AG20443 (cell line): Measurements from ENCODE around the gene SIRPB2.

Experiments
- DNase-seq: peaks from one replicate; pipeline ENCODE4 v3.0.0; 2012; ENCODE audit warnings: low spot score, mixed read lengths

The SIRPB2 gene

DNA sequence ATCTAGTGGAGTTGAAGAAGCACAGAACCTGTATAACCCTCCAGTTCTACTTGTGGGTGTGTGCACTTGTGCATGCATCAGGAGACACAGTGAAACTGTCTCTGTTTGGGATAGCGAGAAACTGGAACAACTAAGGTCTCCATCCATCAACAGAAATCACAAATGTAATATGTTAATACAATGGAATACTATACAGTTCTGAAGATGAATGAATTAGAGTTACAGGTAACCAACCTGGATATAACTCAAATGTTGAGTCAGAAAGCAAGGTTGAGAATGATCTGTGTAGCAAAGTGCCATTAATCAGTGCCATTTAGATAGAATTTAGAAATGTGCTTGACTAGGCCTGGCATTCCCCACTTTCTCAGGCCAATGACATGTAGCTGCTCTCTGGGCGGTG lies 20.0 kb downstream of the SIRPB2 start:
- no peak for DNase-seq

DNA sequence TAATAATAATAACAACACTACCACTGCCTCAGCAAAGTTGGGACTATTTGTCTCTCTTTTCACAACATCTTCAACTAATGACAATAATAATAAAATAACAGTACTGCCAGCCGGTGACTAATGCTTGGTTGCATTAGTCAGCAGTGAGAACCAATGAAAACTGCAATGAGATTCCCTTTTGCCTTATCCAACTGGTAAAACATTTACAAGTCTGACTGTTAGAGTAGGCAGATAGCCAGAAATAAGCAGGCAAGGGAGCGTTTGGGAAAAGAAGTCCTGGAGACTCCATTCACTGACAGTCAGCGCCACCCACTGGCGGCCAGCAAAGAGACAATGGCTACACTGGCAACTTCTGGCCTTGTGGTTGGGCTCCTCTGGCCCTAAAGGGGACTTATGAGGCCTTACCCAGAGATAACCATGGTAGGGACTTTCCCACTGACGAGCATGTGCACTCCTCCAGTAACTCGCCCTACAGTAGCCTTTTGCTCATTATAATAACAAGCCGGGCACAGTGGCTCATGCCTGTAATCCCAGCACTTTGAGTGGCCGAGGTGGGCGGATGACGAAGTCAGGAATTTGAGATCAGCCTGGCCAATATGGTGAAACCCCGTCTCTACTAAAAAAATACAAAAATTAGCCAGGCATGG lies 21.2 kb downstream of the SIRPB2 start:
- DNase-seq: peak; percentile 80

DNA sequence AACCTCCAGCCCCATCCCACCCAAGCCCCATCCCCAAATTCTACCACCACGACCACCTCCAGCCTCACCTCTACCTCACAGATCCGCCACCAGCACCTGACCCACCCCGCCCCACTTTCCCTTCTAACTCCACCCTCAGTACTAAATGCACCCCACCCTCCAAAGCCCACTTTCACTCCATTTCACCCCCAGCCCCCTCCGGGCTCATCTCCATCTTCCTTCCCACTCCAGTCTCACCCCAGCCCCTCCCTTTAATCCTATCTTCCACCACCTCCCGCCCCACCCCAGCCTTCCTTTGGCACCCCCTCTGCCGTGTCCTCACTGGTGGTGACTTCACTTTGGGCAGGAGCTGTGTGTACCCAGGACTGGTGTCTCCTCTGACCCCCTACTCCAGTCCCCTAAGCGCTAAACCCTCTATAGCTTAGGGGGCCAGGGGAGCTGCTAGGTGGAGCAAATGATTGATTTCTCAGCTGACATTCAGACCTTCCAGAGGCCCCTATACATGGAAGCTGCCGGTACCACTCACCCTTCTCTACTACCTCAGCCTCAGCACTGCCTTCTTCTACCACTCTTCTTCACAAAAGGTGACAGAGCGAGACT lies 21.8 kb downstream of the SIRPB2 start:
- no peak for DNase-seq

DNA sequence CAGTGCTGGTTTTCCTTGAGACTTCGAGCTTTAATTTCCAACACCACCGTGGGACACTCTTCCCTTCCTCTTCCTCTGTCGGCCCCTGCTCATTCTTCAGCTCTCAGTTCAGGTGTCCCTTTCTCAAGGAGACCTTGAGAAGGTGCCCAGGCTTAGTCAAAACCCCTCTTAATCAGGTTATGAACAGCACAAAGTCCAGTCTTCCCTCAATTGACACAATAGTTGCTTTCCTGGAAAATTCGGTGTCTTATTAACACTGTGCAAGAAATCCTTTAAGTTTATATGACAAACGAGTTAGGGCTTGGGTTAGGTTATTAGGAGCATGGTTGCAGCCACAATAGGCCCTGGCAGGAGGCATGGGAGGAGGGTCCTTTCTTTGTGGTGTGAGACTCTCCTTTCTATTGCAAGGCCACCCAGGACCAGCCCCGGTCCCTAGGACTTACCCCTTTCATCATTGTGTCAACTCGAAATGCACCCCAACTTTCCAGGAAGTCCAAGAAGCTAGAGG lies 23.0 kb downstream of the SIRPB2 start:
- DNase-seq: no peak

DNA sequence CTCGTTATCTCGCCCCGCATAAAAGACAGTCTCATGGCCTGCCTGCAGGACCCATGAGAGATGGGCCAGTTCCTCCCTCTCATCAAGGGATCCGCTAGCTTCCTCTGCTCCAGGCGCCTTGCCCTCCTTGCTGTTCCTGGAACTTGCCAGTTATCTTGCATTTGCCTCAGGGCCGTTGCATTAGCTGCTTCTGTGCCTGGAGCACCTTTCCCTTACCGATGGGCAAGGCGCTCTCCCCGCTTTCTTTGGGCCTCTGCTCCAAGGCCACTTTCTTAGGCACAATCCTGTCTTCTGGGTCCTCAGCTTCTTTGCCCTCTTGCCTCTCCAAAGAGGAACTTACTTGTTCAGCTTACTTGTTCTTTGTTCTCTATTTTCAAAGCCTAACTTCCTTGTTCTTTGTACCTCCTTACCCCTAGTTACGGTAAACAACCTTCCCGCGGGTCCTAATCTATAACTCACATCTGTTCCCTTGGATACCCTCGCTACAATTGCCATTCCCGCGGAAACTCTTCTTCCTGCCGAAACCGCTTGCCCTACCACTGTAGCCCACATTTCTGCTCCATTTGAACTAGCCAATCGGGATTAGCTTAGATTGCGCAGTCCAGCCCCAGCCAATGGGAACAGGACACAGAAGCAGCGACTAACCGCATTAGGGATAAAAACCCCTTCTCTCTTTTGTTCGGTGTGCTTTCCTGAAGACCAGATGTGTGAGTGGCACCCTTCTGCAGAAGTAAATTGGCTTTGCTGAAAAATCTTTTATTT lies 23.7 kb downstream of the SIRPB2 start:
- DNase-seq: no peak

DNA sequence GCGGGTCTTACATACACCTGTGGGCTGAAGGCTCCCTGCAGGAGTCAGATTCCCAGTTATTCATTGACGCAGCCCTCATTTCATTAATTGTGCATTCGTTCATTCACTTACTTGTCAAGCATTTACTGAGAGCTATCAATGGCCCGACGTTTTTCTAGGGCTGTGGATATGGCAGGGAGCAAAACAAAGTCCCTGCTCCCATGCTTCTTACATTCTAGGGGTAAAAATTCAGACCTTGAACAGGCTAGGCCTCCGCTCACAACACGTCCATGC lies 24.2 kb downstream of the SIRPB2 start:
- no peak for DNase-seq

DNA sequence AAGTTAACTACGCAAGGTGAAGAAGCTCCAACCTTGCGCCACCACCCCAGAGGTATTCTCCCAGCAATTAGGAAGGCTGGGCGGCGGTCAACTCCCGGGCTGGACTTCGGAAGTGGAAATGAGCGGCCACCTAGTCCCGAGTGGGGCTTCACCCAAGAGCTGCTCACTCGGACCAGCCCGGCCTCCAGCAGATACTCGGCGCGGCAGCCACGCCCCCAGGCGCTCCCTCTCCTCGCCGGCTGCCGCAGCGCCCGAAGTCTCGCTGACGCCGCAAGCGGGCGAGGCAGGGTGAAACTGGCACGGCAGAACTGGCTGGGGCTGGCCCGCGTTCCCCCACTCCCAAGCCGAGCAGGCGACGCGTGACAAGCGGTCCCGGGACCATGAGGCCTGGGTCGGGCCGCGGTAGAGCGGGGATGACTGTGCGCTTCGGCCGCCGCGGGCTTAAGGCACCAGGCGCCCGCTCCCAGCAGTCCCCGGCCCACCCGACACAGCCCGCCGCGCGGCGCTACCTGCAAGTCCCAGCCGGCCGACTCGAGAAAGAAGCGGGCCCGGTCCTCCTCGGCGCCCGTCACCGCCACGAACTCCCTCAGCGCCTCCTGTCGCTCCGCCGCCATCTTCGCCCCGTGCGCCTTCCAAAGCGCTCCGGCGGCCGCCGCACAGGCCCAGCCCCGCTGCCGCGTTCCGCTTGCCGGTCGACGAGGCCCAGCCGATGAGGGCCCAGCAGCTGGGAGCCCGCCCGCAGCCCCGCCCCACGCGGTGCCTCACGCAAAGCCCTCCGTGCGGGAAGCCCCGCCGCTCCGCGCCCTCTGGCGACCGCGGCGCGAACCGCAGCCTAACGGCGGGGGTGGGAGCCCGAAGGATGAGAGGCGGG lies 24.8 kb downstream of the SIRPB2 start, which contains the start of gene NSFL1C:
NSFL1C (minus strand) TSS at position 639 of the 871 bp plus-strand sequence; CDS start at position 614, 25 bp downstream.
- peak; percentile 97 for DNase-seq

DNA sequence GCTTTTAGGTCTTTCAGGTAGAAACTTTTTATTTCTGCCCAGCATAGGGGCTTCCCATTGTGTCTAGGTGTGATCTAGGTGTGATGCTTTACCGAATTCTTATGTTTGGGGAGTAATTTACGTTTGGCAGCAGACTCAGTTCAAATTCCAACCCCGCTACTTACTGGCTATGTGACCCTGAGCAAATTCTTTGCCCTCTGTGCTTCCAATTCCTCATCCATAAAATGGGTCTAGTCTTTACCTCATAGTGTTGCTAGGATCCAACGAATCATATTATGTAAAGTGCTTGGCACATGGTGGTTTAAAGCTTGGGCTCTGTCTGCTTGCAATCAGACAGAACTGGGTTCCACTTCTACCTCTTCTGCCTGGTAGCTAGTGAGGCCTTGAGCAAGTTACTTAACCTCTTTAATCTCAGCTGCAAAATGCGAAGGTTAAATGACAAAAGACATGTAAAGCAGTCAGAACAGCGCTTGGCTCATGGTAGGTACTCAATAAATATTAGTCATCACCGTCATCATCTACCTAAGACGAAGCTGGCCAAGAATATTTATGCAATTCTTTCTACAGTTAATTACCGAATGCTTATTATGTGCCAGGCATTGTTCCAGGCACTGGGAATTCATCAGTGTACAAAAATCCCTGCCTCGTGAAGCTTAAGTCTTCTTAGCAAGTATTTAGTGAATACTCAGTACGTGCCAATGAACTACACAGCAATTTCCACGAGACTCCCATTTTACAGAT lies 25.6 kb downstream of the SIRPB2 start:
- no peak for DNase-seq

DNA sequence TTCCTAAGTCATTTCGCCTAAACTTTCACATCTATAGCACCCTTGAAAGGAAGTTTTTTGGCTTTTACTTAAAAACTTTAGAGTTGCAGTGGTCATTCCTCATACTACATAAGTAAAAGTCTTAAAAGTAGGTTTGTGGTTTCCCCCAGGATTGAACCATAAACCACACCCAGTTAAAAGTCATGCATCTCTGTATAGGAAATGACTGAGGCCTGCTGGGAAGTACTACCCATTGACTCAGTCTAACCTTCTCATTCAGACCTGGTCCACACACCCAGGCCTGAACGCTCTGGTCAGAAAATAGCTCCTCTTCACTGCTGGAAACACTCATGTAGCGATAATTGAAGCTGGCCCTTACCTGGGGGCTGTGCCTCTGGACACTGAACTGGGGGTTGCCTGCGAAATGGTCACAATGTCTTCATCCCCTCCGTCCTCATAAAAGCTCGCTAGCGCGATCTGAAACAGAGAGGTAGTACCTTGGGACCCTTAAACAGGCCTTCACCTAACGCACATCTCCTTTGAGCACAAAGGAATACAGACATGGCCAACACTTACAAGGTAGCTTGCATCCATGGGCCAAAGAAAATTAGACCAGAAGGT lies 27.1 kb downstream of the SIRPB2 start:
- no peak for DNase-seq

DNA sequence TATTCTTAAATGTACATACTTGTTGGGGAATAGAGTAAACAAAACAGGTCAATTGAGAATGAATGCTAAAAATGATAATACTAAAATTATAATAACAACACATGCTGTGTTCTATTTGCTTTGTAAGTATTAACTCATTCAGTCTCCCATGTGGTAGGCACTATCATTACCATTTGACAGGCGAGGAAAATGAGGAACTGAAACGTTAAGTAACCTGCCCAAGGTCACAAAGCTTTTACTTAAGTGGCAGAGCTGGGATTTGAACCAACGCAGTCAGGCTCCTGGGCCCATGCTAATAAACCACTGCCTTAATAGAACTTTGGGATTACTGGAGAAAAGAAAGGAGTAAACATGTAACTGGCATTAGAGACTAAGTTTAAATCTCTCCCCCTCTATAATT lies 28.4 kb downstream of the SIRPB2 start:
- no peak for DNase-seq

DNA sequence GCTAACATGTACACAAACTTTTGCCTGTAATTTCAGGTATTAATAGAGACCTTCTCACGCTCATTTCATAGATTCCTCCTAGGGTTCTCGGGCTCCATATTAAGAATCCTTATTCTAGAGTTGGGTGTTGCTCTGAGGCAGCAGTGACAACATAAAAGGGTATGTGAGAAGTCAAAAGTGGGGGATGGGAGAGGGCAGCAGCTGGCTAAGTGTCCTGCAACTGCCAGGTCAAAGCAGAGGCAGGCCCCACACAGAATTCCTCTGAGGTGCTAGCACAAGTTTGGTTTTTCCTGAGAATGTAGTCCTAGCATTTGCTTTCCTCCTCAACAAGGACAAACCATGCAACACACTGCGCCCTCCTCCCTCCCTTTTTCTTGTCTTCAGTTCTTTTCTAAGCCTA lies 29.2 kb downstream of the SIRPB2 start:
- no peak for DNase-seq

DNA sequence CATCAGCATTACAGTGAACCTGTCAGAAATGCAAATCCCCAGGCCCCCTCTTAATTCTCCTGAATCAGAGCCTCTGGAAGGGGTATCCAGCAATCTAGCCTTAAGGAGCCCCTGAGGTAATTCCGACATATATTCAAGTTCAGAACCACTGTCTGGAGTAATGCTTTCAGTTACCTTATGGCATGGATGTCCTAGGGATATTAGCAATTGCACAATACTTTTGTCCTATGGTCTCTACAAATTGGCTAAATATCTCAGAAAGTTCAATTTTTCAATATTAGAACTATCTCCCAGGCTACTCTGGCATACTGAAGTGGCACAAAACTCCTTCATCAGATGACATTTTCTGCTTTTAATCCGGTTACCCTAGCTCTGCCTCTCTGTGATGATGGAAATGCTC lies 30.9 kb downstream of the SIRPB2 start:
- no peak for DNase-seq

DNA sequence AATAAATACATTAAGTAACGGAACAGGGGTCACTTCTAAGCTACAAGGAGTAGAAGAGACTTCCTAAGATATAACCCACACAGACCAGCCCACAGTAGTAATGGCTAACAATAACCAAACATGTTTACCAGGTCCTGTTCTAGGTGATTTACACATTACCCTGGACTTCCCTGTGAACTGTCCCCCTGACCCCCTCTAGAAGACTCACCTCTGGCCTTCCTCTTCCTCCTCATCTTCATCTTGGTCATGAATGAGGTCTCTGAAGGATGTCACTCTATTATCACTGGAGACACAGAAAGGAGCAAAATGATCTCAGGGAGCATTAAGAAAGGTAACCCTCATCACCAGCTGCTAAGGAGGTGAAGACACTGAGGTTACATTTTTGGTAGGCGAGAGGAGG lies 33.2 kb downstream of the SIRPB2 start:
- DNase-seq: no peak

DNA sequence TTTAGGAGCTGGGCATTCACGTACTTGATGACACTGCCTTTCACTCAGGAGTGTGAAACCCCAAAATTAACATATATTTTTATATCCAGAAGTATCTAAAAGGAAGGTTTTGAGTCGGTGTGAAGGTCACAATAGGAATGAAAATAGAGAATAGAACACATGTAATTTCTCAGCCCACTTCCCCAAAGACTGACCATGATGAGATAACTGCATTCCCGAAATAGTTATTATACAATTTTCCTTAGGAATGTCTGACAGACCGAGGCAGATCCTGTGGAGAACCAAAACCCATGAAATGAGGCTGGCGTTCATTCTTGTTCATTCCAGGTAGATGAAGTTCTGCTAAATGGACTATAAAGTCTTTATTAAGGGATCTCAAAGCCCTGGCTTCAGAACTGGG lies 34.9 kb downstream of the SIRPB2 start:
- peak; percentile 32 for DNase-seq

DNA sequence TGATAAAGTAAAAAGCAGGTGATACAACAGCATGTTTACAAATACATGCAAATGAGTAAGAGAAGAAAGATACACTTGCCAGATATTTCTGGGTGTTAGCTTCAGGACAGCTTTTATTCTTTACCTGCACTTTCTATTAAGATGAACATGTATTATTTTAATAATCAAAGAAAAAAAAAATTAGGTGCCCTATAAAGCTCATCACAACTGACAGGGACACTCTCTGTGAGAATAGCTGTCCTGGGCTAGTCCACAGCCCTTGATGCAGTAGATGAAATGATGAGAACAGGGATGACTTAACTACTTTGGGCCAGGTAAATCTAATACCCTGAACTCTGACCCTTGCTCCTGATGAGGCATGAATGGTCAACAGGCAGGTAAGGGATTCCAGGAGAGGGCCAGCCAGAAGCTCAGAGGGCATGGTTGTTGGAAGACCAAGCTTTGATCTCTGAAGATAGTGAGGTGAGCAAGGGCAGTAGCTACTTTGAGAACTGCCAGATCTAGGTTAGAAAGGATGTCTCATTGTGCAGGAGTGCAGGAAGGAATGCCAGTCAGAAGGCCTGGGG lies 40.2 kb downstream of the SIRPB2 start:
- DNase-seq: no peak

DNA sequence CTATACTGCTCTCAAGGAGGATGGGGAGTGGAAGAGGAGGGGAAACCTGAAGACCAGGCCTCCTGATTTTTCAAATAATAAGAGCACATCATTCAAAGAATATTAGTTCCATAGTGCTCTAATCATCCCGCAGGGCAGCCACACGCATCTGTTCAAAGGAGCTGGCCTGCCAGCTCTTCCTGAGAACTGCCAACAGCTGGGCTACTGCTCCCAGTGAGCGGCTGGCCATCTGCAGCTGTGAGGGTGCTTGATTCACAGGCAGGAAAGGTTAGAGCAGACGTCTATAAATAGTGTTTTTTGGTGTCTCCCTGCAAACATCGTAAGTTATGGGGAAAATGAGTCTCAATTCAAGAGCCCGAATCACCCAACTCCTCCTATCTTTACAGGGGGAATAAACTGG lies 41.9 kb downstream of the SIRPB2 start:
- DNase-seq: no peak

DNA sequence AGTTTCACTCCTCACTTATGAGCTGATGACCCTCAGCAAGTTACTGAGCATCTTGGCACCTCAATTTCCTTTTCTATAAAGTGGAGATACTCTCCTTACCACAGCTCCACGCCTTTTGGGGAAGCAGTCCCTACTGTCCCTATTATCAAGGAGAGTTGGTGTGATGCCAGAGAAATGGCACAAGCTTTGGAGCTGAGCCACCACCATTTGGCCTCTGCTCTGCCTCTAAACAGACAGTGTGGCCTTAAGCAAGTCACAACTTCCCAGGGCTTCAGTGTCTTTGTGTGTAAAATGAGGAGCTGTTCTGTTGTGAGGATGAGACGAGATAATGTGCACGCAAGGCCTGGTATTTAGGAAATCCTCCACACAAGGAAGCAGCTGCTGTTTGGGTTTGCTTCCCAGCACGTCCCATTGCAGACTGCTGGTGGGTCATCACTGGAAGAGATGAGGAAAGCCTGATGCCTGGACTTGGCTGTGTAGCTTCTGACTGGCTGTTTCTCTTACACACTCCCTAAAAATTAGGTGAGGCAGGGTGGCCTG lies 43.1 kb downstream of the SIRPB2 start:
- no peak for DNase-seq

DNA sequence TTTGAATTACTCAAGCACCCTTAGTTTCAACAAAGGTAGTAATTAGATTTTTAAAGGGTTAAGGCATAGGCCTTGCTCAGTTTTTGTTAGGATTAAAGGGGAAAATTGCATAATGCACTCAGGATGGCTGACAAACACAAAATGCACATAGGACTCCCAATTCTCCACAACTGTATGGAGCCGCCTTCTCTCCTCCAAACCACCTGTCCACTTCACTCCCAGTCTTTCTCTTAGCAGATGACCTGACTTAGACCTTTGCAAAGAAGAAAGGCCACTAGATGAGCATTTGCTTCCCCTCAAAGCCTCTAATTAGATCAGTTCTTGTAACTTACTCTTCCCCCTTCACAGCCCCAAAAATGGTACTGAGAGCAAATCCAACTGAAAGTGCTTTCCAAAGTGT lies 44.7 kb downstream of the SIRPB2 start:
- no peak for DNase-seq

DNA sequence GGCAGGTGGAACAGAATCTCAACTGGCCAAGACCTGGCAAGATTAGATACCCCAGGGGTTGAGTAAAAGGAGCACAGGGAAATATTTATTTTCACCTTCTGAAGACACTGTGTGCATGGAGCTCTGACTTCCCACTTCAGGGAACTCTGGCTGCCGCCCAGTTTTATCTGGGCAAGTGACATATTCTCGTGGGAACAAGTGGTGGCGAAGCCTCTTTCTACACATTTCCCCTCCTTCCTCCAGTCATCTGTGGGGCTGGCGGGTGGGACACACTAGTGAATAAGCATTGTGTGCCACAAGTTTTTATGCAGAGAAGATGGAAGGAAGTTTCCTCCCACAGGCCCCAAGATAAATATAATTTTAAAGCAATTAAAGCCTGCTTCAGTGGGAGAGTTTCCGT lies 48.1 kb downstream of the SIRPB2 start:
- no peak for DNase-seq

DNA sequence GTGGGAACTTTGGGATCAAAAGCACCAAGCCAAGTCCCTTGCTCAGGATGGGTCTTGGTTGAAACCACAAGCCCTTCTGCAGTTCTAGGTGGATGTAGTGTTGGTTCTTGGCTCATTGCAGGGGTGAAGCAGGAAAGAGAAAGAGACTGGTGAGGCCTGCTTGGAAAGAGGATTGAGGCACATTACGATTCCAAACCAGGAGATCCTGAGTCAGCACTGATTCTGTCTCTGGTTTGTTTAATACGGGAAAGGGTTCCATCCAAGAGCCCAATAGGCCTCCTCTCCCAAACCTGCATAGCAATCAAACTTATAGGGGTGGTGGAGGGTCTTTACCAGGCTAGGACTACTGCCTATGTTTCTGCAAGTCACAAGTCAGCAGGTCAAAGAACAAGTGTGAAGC lies 48.9 kb downstream of the SIRPB2 start:
- DNase-seq: no peak

DNA sequence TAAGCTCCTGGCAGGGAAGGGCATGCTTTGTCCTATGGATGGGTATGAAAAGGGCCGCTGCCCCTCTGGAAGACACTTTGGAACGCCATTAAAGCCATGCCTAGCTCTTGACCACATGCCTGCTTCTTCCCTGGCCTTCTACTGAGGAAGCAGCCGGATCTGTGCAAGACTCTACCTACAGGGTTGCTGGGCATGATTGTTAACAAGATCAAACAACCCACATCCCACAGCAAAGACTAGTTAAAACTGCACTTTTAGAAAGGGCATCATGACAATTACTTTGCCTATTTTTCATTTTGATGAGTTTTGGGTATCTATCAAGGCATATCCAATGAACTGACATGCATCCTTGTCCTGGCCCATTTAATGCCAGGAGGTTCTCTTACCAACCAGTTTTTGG lies 50.1 kb downstream of the SIRPB2 start:
- no peak for DNase-seq
